Omental fat pad (tissue), 4 donors: ENCODE measurements around the gene B4GALT5. TPM values are rescaled to one million over a fixed set of nuclear protein-coding genes. Genes with fewer than 3 reads are reported as not detected.
"Not testable (repeated sequence)": the region's sequence is repeated elsewhere in the genome, so short reads cannot be mapped to it uniquely, and the experiment has no call there.

ENCODE experiments used
- ATAC-seq: fragments of 150-250 bp; one replicate; pipeline ENCODE4 v1.9.1; 2016; ENCODE audit warnings: mild to moderate bottlenecking, moderate library complexity; ENCODE audit not compliant: low FRiP score
- DNase-seq: peaks from one replicate; pipeline ENCODE4 v3.0.0-alpha.2; 2019; ENCODE audit warnings: low spot score
- total RNA-seq, 4 donors: library from RNA; depleted of rRNA; stranded (reverse); fragments of >200 nt; gene quantifications; one replicate each; pipeline ENCODE4 v1.1.0, GENCODE V29; 2016
- TF ChIP-seq, protein P1 (sequence below), 3 donors: fragments of 450-650 bp; IDR thresholded peaks; one replicate each; pipeline ENCODE4 v1.5.1; 2016 to 2017; ENCODE audit warnings: antibody characterized with exemption in 3 of 3, mild to moderate bottlenecking in 3 of 3, moderate library complexity in 2 of 3

The B4GALT5 gene, protein sequence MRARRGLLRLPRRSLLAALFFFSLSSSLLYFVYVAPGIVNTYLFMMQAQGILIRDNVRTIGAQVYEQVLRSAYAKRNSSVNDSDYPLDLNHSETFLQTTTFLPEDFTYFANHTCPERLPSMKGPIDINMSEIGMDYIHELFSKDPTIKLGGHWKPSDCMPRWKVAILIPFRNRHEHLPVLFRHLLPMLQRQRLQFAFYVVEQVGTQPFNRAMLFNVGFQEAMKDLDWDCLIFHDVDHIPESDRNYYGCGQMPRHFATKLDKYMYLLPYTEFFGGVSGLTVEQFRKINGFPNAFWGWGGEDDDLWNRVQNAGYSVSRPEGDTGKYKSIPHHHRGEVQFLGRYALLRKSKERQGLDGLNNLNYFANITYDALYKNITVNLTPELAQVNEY
- total RNA-seq: 10 to 100 TPM; 27.0 to 93.1 (median 31.3) TPM

DNA sequence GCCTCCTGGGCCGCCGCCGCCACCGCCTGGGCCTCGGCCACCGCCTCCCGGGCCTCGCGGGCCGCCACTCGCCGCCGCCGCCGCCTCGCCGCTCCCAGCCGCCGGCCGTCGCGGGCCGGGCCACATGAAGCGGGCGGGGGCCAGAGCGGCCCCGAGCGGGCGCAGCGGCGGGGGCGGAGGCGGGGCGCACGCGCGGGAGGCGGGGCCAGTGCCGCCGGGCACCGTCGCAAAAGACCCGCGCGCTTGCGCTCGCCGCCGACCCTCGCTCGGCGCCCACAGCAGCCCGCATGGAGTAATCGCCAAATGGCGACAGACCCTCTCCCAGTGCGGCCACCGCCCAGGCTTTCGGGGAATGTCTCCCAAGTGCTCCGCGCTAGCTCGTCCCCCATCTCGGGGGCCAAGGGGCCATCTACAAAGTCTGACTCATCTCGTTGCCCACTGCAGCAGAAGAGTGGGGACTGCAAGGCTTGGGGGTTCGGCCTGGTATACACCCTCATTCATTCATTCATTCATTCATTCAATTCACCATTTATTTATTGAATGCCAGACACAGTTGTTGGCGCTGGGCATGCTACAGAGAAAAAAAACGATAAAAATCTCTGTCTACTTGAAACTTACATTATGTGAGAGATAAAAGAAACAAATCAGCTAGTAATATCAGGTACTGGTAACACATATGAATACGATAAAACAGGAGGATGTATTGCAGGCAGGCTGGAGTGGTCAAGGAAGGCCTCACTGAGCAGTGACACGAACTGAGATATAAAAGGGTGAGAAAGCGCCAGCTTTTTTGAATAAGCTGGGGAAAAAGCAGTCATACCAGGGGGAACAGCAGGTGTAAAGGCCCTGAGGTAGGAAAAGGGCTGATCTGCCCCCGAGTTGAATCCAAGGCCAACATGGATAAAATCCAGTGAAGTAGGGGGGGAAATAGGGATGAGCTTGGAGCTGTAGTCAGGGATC, at the start of gene B4GALT5:
TSS of gene B4GALT5 (minus strand) at position 126 of the 960 bp plus-strand sequence. CDS start 188 bp downstream, outside the sequence.
- no peak for DNase-seq
- TF ChIP-seq, protein P1, sequence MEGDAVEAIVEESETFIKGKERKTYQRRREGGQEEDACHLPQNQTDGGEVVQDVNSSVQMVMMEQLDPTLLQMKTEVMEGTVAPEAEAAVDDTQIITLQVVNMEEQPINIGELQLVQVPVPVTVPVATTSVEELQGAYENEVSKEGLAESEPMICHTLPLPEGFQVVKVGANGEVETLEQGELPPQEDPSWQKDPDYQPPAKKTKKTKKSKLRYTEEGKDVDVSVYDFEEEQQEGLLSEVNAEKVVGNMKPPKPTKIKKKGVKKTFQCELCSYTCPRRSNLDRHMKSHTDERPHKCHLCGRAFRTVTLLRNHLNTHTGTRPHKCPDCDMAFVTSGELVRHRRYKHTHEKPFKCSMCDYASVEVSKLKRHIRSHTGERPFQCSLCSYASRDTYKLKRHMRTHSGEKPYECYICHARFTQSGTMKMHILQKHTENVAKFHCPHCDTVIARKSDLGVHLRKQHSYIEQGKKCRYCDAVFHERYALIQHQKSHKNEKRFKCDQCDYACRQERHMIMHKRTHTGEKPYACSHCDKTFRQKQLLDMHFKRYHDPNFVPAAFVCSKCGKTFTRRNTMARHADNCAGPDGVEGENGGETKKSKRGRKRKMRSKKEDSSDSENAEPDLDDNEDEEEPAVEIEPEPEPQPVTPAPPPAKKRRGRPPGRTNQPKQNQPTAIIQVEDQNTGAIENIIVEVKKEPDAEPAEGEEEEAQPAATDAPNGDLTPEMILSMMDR (IDR thresholded peaks at IDR 0.05): no peak
- peak; percentile 69 for ATAC-seq

DNA sequence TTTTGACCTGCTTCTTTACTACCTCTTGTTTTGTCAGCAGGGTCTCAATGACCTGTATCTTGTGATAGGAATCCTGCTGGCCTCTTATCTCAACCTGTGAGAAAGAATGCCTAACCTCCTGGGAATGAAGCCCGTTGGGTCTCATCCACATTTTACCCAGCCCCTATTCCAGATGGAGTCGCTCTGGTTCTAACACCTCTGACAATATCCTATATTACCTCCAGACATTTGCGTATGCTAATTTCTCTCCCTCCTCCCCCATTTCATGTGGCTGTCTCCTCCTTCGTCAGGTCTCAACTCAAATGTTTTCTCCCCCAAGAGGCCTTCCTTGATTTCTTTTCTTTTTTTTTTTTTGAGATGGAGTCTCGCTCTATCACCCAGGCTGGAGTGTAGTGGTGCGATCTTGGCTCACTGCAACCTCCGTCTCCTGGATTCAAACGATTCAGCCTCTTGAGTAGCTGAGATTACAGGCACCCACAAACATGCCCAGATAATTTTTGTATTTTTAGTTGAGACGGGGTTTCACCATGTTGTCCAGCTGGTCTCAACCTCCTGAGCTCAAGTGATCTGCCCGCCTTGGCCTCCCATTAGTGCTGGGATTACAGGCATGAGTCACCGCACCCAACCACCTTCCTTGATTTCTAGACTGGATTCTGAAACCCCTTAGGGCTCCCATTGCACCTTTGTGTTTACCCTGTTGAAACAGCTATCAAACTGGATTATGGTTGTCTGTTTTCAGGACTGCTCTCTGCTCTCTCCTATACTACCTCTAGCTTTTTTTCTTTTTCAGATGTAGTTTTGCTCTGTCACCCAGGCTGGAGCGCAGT, 49.5 kb upstream of the B4GALT5 start:
- DNase-seq: no peak
- TF ChIP-seq, protein P1 (IDR thresholded peaks at IDR 0.05): no peak
- no peak for ATAC-seq

DNA sequence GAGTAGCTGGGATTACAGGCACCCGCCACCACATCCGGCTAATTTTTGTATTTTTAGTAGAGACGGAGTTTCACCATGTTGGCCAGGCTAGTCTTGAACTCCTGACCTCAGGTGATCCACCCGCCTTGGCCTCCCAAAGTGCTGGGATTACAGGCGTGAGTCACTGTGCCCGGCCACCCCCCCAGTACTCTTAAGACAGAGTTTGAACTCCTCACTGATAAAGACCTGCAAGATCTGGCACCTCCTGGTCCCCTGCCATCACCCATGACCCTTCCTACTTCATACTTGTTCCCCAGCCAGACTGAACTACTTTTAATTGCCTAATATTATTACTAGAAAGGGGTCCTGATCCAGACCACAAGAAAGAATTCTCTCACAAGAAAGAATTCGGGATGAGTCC, 48.2 kb upstream of the B4GALT5 start:
- ATAC-seq: peak; percentile 35
- not testable (repeated sequence) for DNase-seq

DNA sequence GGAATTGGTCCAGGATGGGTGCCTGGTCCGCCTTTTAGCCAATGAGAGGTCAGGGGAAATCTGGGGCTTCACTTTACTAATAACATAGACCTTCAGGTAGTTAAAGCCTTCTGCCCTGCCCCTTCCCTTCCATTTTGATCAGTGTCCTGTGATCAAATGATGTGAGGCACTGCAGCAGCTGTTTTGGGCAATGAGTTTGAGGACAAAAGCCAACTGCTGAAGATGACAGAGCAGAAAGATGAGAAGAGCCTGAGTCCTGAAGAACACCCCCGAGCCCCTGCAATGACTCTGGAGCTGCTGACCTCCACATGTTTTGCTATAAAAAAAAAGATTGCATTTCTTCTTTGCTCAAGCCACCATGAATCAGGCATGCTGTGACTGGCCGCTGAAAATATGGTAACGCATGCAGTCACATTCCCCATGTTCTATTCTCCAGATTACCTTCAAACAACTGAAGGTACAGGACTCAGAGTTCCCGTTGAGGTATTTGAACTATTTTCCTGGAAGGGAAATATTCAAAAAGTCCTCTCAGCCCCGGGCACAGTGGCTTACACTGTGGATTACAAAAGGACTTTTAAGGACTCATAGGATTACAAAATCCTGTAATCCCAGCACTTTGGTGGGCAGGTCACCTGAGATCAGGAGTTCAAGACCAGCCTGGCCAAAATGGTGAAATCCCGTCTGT, 45.7 kb upstream of the B4GALT5 start:
- ATAC-seq (no peak), DNase-seq (no peak)
- TF ChIP-seq, protein P1 (IDR thresholded peaks at IDR 0.05): no peak

DNA sequence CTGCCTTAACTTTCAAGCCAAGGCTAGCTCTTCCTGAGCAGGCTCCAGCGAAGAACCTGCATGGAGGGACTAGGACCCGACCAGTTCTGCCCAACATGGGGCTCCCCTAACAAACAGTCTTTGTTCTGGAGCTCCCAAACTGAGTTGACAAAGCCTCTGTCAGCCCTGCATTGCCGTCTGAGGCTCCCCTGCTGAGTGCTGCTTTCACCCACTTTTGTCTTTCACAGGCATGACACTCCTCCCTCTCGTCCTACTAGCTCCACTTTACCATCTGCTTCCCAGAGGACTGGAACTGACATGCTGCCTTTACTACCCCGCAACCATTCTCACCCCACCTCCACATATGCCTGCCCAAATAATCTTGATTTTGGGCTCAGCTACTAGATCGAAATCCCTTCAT, 45.1 kb upstream of the B4GALT5 start:
- DNase-seq: no peak
- TF ChIP-seq, protein P1 (IDR thresholded peaks at IDR 0.05): no peak
- no peak for ATAC-seq

DNA sequence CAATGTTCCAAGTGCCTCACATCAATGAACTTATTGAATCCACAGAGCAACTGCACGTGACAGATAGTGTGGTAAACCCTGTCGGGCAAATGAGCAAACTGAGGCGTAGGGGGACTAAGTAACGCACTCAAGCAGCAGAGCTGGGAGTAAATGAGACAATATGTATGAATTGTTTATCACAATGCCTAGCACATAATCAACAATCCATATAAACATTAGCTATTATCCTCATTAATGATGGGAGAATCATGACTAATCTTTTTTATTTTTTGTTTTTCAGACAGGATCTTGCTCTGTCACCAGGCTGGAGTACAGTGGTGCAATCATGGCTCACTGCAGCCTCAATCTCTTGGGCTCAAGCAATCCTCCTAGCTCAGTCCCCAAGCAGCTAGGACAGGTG, 43.9 kb upstream of the B4GALT5 start:
- TF ChIP-seq, protein P1 (IDR thresholded peaks at IDR 0.05): no peak
- ATAC-seq: no peak

More for the DNA sequence above, 43.9 kb upstream of the B4GALT5 start:
- DNase-seq: no peak
